ENCODE results near the gene LRRC51. TPM values are rescaled to one million over a fixed set of nuclear protein-coding genes. Genes with fewer than 3 reads are reported as not detected.

Gene LRRC51
- total and polyA plus RNA-seq, 2 donors (not counting 1 experiment from before 2014, with no cell fraction given) = 1.4 to 7.7 TPM

GRCh38 chr11:72103754-72104167 is 23.1 kb downstream of the LRRC51 start:
- CTCF ChIA-PET = interaction anchor here (2.9 kb wide), 1 partner anchor 40 kb away, joined by 8 read pairs; no protein-coding TSS in a partner anchor
- Histone ChIP-seq H3K9ac (ENCODE audit: low read length) (peak overlapping the region; percentile 85), H3K4me3 (ENCODE audit: control extremely low read depth in 1 of 5, extremely low read depth in 1 of 5, insufficient read depth in 1 of 5, low read depth in 2 of 5, low read length in 4 of 5) (peak overlapping the region; percentile 50 to 98 (median 79)), H3K9me3 (ENCODE audit: control extremely low read depth in 1 of 3, control insufficient read depth in 2 of 3, insufficient read depth in 1 of 3, low read length in 2 of 3) (peaks cover 0 to 8% (median 0%) of the 10 kb centered on the region in 3 donors), H3K27ac (ENCODE audit: low read length in 2 of 2) (peak overlapping the region; percentile 94 to 96), H3K27me3 (replicated peaks in 1 of 4; ENCODE audit: control extremely low read depth in 1 of 4, control insufficient read depth in 3 of 4, insufficient read depth in 4 of 4, low read length in 3 of 4) (no peaks in the 10 kb centered on the region), H3K36me3 (replicated peaks in 1 of 2; ENCODE audit: control extremely low read depth in 1 of 2, control insufficient read depth in 1 of 2, extremely low read depth in 1 of 2, insufficient read depth in 2 of 2, low read length in 1 of 2) (peaks cover 0 to 30% of the 10 kb centered on the region in 2 experiments), H3K79me2 (ENCODE audit: control insufficient read depth, insufficient read depth, low read length) (peaks cover 66% of the 10 kb centered on the region), H3K4me2 (replicated peaks; ENCODE audit: low read depth, low read length, poor library complexity, severe bottlenecking) (peak overlapping the region; percentile 94), H4K20me1 (ENCODE audit: control insufficient read depth, insufficient read depth, low read length, poor library complexity, severe bottlenecking) (peaks cover 13% of the 10 kb centered on the region), H2AFZ (ENCODE audit: insufficient read depth, low read depth, low read length, poor library complexity, severe bottlenecking) (peak overlapping the region; percentile 86), H3K4me1 (ENCODE audit: control insufficient read depth in 2 of 2, insufficient read depth in 2 of 2, low read length in 2 of 2) (peaks cover 29 to 37% of the 10 kb centered on the region in 2 donors)
- ATAC-seq (ENCODE audit: low read depth) = no peak
- POLR2A ChIA-PET = interaction anchor here (0.6 kb wide), 1 partner anchor 331 kb away, joined by 5 read pairs; the partner anchor contains the start of gene CLPB
- peaks cover 41% of the 10 kb centered on the region for H3K4me1 Mint-ChIP-seq
- no peak for DNase-seq
- TF ChIP-seq EZH2 (IDR thresholded peaks at IDR 0.05; ENCODE audit: borderline replicate concordance, insufficient read depth, low read depth, low read length, poor library complexity, severe bottlenecking) (no peak), CTCF (IDR thresholded peaks at IDR 0.05) (no peak)
- 98% methylated on average over 5 of the region's 11 CpGs for WGBS (ENCODE audit: insufficient coverage)
- H3K4me3 Mint-ChIP-seq = peak overlapping the region; percentile 95
- intact Hi-C loops (cut with micrococcal nuclease) = loop anchor here (1.0 to 5.0 kb wide), 7 partner anchors 9 to 317 kb away; partner anchors contain the start of genes ANAPC15, LRRC51, NUMA1 and XNDC1N
- no peaks in the 10 kb centered on the region for H3K27me3 Mint-ChIP-seq
- H3K9me3 Mint-ChIP-seq (ENCODE audit: insufficient read depth) = no peaks in the 10 kb centered on the region
- peak overlapping the region; percentile 99 for H3K27ac Mint-ChIP-seq

- 97% methylated on average over 12 of the region's 14 CpGs for WGBS (ENCODE audit: insufficient coverage)
Measured at GRCh38 chr11:72105888-72106287, 25.2 kb downstream of the LRRC51 start, which contains the start of gene TOMT. TSS of gene TOMT (plus strand) at chr11:72105924. CDS start at chr11:72105952, 28 bp downstream.

More at GRCh38 chr11:72105888-72106287, 25.2 kb downstream of the LRRC51 start, which contains the start of gene TOMT:
- H3K4me1 Mint-ChIP-seq = peaks cover 31% of the 10 kb centered on the region
- no peak for TF ChIP-seq EZH2 (IDR thresholded peaks at IDR 0.05; ENCODE audit: borderline replicate concordance, insufficient read depth, low read depth, low read length, poor library complexity, severe bottlenecking)
- no peak for TF ChIP-seq CTCF (IDR thresholded peaks at IDR 0.05)
- Histone ChIP-seq H3K27me3 (replicated peaks in 1 of 4; ENCODE audit: control extremely low read depth in 1 of 4, control insufficient read depth in 3 of 4, insufficient read depth in 4 of 4, low read length in 3 of 4) (no peaks in the 10 kb centered on the region), H3K27ac (ENCODE audit: low read length in 2 of 2) (no peak within 1 kb of the TSS), H3K36me3 (replicated peaks in 1 of 2; ENCODE audit: control extremely low read depth in 1 of 2, control insufficient read depth in 1 of 2, extremely low read depth in 1 of 2, insufficient read depth in 2 of 2, low read length in 1 of 2) (peaks cover 0 to 28% of the 10 kb centered on the region in 2 experiments), H3K79me2 (ENCODE audit: control insufficient read depth, insufficient read depth, low read length) (peaks cover 52% of the 10 kb centered on the region), H3K4me2 (replicated peaks; ENCODE audit: low read depth, low read length, poor library complexity, severe bottlenecking) (no peak within 1 kb of the TSS), H3K9ac (ENCODE audit: low read length) (no peak within 1 kb of the TSS), H3K9me3 (ENCODE audit: control extremely low read depth in 1 of 3, control insufficient read depth in 2 of 3, insufficient read depth in 1 of 3, low read length in 2 of 3) (peaks cover 0 to 8% (median 0%) of the 10 kb centered on the region in 3 donors), H4K20me1 (ENCODE audit: control insufficient read depth, insufficient read depth, low read length, poor library complexity, severe bottlenecking) (no peaks in the 10 kb centered on the region), H3K4me3 (ENCODE audit: control extremely low read depth in 1 of 5, extremely low read depth in 1 of 5, insufficient read depth in 1 of 5, low read depth in 2 of 5, low read length in 4 of 5) (no peak within 1 kb of the TSS), H2AFZ (ENCODE audit: insufficient read depth, low read depth, low read length, poor library complexity, severe bottlenecking) (no peak within 1 kb of the TSS), H3K4me1 (ENCODE audit: control insufficient read depth in 2 of 2, insufficient read depth in 2 of 2, low read length in 2 of 2) (peaks cover 24 to 26% of the 10 kb centered on the region in 2 donors)
- no peaks in the 10 kb centered on the region for H3K9me3 Mint-ChIP-seq (ENCODE audit: insufficient read depth)
- intact Hi-C loops (cut with micrococcal nuclease) = no loop called here
- H3K27ac Mint-ChIP-seq = peak within 1 kb of the TSS; percentile 69
- ATAC-seq (ENCODE audit: low read depth) (no peak), DNase-seq (no peak)
- ChIA-PET CTCF (interaction anchor here (0.9 to 1.2 kb wide), 2 partner anchors 15 to 81 kb away, joined by 3 to 4 read pairs; no protein-coding TSS in a partner anchor), POLR2A (no interaction called here)
- H3K27me3 Mint-ChIP-seq = no peaks in the 10 kb centered on the region
- peak within 1 kb of the TSS; percentile 24 for H3K4me3 Mint-ChIP-seq
